ENCODE results near the gene TMEM255B. TPM values are rescaled to one million over a fixed set of nuclear protein-coding genes. Genes with fewer than 3 reads are reported as not detected.

TMEM255B gene
- total and polyA plus RNA-seq, 9 of the 15 experiments (the other 6 are each of a cell fraction or from before 2014, with no cell fraction given): 0.01 to 0.75 (median 0.23) TPM

DNA sequence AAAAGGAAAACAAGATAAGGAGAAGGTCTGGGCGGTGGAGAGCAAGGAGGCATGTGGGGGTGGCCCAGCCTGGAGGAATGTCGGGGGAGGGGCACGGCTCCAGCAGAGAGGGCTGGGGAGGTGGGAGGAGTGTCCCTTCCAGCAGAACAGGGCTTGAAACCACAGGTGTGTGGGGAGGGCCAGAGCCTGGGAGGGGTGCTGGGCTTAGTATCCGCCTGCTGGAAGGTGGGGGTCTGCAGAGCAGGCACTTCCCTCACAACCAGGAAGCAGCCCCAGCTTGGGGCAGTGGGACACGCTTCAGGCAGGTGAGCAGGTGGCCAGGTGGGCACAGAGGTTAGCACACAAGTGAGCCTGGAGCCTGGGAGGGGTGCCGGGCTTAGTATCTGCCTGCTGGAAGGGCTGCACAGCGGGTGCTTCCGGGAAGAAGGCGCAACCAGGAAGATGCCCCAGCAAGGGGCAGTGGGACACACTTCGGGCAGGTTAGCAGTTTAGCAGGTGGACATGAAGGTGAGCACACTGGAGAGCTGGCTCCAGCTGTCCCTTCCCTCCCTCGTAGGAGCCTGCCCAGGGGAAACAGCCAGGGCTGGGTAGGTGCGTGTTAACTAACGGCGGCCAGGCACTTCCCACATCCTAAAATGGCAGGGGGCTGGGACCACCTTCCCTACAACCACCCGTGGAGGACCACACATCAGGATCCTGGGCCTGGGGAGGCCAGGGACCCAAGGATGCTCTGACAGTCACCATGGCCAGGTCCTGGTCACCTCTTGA is 101.8 kb downstream of the TMEM255B start:
- Histone ChIP-seq H3K27me3 (ENCODE audit: control insufficient read depth in 2 of 2, insufficient read depth in 2 of 2, low read length in 2 of 2) (no peaks in the 10 kb centered on the region; a peak in 1 of 5 replicates), H3K4me1 (replicated peaks in 1 of 2; ENCODE audit: control insufficient read depth in 2 of 2, insufficient read depth in 2 of 2, low read length in 2 of 2) (peaks cover 20 to 60% of the 10 kb centered on the region in 2 experiments; a peak in 4 of 5 replicates), H3K27ac (ENCODE audit: extremely low read depth, low read depth, low read length) (no peak overlapping the region), H3K4me3 (no peak overlapping the region), H3K9ac (ENCODE audit: insufficient read depth in 1 of 2, low read depth in 2 of 2, low read length in 2 of 2) (peak overlapping the region in 1 of 2 experiments; percentile 70; a peak in 2 of 4 replicates), H3K79me2 (ENCODE audit: control insufficient read depth, insufficient read depth, low read length) (peaks cover 23% of the 10 kb centered on the region; the same call in 2 of the 3 replicates), H3K9me3 (replicated peaks; ENCODE audit: control insufficient read depth, insufficient read depth, low read depth, low read length) (peaks cover 2% of the 10 kb centered on the region), H3K4me2 (ENCODE audit: insufficient read depth, low read length) (peak overlapping the region; percentile 23; the same call in 1 of the 2 replicates), H4K20me1 (replicated peaks; ENCODE audit: control insufficient read depth, insufficient read depth, low read length) (no peaks in the 10 kb centered on the region), H2AFZ (ENCODE audit: low read depth, low read length) (no peak overlapping the region), H3K9me1 (ENCODE audit: control insufficient read depth, insufficient read depth, low read length) (no peaks in the 10 kb centered on the region), H3K36me3 (ENCODE audit: control insufficient read depth, insufficient read depth, low read length) (peaks cover 2% of the 10 kb centered on the region; the same call in 1 of the 3 replicates)
- in situ Hi-C loops (cut with MboI) (no loop called here), intact Hi-C loops (cut with micrococcal nuclease) (no loop called here)
- BruUV-seq (replicated peaks): no TSS peak
- peak; percentile 72 to 77 (median 74) for DNase-seq (ENCODE audit: extremely low read depth in 1 of 4, low spot score in 3 of 4)
- ChIA-PET POLR2A (interaction anchor here (0.6 to 1.2 kb wide), 4 partner anchors 9 to 376 kb away, joined by 3 to 4 read pairs (median 4); no protein-coding TSS in a partner anchor), CTCF (ENCODE audit: low intra/inter-chr PET ratio) (no interaction called here)
- 41% methylated on average over 12 of the region's 15 CpGs for WGBS (ENCODE audit: insufficient coverage, low coverage, missing lambda C conversion rate)
- no peak for FAIRE-seq
- peak; percentile 76 for ATAC-seq
- TF ChIP-seq SREBF2 (CRISPR knock-in tag; IDR thresholded peaks at IDR 0.05): no peak
- TF ChIP-seq, protein P1, sequence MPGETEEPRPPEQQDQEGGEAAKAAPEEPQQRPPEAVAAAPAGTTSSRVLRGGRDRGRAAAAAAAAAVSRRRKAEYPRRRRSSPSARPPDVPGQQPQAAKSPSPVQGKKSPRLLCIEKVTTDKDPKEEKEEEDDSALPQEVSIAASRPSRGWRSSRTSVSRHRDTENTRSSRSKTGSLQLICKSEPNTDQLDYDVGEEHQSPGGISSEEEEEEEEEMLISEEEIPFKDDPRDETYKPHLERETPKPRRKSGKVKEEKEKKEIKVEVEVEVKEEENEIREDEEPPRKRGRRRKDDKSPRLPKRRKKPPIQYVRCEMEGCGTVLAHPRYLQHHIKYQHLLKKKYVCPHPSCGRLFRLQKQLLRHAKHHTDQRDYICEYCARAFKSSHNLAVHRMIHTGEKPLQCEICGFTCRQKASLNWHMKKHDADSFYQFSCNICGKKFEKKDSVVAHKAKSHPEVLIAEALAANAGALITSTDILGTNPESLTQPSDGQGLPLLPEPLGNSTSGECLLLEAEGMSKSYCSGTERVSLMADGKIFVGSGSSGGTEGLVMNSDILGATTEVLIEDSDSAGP (CRISPR knock-in tag; IDR thresholded peaks at IDR 0.05): no peak
- TF ChIP-seq PML (IDR thresholded peaks at IDR 0.05; ENCODE audit: low read length): no peak
- TF ChIP-seq NELFE (IDR thresholded peaks at IDR 0.05; ENCODE audit: insufficient read depth, insufficient read length): no peak
- TF ChIP-seq HDGF (IDR thresholded peaks at IDR 0.05): no peak
- TF ChIP-seq, protein P2, sequence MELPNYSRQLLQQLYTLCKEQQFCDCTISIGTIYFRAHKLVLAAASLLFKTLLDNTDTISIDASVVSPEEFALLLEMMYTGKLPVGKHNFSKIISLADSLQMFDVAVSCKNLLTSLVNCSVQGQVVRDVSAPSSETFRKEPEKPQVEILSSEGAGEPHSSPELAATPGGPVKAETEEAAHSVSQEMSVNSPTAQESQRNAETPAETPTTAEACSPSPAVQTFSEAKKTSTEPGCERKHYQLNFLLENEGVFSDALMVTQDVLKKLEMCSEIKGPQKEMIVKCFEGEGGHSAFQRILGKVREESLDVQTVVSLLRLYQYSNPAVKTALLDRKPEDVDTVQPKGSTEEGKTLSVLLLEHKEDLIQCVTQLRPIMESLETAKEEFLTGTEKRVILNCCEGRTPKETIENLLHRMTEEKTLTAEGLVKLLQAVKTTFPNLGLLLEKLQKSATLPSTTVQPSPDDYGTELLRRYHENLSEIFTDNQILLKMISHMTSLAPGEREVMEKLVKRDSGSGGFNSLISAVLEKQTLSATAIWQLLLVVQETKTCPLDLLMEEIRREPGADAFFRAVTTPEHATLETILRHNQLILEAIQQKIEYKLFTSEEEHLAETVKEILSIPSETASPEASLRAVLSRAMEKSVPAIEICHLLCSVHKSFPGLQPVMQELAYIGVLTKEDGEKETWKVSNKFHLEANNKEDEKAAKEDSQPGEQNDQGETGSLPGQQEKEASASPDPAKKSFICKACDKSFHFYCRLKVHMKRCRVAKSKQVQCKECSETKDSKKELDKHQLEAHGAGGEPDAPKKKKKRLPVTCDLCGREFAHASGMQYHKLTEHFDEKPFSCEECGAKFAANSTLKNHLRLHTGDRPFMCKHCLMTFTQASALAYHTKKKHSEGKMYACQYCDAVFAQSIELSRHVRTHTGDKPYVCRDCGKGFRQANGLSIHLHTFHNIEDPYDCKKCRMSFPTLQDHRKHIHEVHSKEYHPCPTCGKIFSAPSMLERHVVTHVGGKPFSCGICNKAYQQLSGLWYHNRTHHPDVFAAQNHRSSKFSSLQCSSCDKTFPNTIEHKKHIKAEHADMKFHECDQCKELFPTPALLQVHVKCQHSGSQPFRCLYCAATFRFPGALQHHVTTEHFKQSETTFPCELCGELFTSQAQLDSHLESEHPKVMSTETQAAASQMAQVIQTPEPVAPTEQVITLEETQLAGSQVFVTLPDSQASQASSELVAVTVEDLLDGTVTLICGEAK (IDR thresholded peaks at IDR 0.05): no peak
- TF ChIP-seq, protein P2 (CRISPR knock-in tag; IDR thresholded peaks at IDR 0.05): no peak
- no peak for TF ChIP-seq ZNF212 (CRISPR knock-in tag; IDR thresholded peaks at IDR 0.05)
- TF ChIP-seq, protein P3, sequence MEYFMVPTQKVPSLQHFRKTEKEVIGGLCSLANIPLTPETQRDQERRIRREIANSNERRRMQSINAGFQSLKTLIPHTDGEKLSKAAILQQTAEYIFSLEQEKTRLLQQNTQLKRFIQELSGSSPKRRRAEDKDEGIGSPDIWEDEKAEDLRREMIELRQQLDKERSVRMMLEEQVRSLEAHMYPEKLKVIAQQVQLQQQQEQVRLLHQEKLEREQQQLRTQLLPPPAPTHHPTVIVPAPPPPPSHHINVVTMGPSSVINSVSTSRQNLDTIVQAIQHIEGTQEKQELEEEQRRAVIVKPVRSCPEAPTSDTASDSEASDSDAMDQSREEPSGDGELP (CRISPR knock-in tag; IDR thresholded peaks at IDR 0.05; ENCODE audit: borderline replicate concordance): peak; percentile 48; the same call in 1 of the 2 replicates
- no peak for TF ChIP-seq MCM3 (IDR thresholded peaks at IDR 0.05)
